ENCODE results near the gene MRPL38. TPM values are rescaled to one million over a fixed set of nuclear protein-coding genes. Genes with fewer than 3 reads are reported as not detected.

MRPL38 gene
- total RNA-seq = 104 and 105 TPM in 2 replicates

DNA sequence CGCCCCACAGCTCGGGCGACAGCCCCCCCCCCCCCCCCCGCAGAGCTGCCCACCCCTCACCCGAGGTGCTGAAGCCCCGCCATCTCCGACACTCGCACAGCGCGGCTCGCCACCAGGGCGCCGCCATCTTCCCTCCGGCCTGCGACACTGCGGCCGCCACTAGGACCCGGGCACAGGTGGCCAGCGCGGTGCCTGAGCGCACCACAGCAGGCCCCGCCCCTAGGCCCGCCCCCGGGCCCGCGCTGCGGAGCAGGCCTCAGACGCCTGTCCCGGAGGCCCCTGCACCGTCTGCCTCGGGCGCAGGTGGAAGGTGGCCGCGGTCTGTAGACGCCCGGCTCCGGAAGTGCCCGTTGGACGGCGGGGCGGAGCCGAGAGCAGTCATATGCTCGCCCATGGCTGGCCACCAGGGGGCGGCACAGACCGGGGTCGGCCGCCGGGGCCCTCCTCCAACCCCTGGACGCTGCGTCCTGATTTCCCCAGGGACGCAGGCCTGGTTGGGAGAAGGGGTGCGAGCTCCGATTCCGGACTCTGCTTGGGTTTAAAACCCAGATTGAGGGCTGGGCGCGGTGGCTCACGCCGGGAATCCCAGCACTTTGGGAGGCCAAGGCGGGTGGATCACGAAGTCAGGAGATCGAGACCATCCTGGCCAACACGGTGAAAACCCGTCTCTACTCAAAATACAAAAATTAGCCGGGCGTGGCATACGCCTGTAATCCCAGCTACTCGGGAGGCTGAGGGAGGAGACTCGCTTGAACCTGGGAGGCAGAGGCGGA lies at the start of gene MRPL38:
TSS of gene MRPL38 (minus strand) at position 136 of the 773 bp plus-strand sequence. CDS start at position 127, 9 bp downstream.
- intact Hi-C loops (cut with micrococcal nuclease) = loop anchor here (1.0 to 10.0 kb wide), 10 partner anchors 9 to 238 kb away; partner anchors contain the start of genes ACOX1, CDK3, FBF1 and GALR2

- intact Hi-C loops (cut with micrococcal nuclease) = no loop called here
Measured at GRCh38 chr17:75950855-75951554, 46.3 kb upstream of the MRPL38 start.

GRCh38 chr17:75950421-75950820 lies 45.7 kb upstream of the MRPL38 start:
- intact Hi-C loops (cut with micrococcal nuclease) = no loop called here

DNA sequence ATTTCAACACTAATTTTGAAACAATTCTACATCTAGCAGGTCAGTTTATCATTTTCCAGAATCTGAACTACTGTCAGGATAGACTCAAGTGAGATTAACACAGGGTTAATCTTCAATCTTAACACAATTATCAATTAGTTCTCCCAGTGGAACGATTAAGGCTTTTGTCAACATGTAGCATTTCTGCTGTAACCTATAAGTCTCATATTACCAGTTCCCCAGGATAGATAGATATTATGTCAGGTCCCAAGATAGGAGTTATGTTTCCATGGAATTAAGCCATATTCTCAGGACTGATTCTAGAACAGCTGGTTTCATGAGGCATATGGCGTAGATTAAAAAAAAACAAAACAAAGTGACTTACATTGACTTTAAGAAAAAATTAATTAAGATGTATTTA lies 40.5 kb upstream of the MRPL38 start:
- intact Hi-C loops (cut with micrococcal nuclease) = no loop called here

GRCh38 chr17:75943491-75943890 lies 38.8 kb upstream of the MRPL38 start:
- intact Hi-C loops (cut with micrococcal nuclease) = no loop called here

DNA sequence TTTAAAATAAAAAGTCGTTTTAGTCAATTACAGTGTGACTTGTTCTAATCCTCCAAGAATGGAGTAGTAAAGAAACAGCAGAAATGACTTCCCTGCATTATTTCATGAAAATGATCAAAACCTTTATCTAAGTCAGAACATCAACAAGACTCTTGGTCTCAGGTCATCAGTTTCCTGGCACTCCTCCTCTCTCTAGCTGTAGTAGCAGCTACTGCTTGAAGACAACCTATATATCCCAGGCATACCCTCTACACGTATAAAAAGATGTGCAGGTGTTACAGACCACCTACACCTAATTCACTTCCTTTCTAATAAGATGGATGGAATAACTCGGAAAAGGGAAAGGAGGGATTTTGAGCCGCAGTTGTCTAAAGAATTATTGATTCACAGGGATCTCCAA lies 37.8 kb upstream of the MRPL38 start:
- intact Hi-C loops (cut with micrococcal nuclease) = no loop called here

- intact Hi-C loops (cut with micrococcal nuclease) = loop anchor here (1.0 to 2.0 kb wide), 9 partner anchors 36 to 616 kb away; partner anchors contain the start of genes ACOX1, EXOC7, TEN1 and TRIM65
Measured at GRCh38 chr17:75941442-75941819, 36.7 kb upstream of the MRPL38 start.

GRCh38 chr17:75940727-75941441 lies 36.2 kb upstream of the MRPL38 start, which contains the start of gene FBF1:
Gene FBF1, minus strand, starts transcription at chr17:75941042. Its CDS starts 2,893 bp downstream, at chr17:75938149.
- intact Hi-C loops (cut with micrococcal nuclease) = loop anchor here (1.0 to 2.0 kb wide), 9 partner anchors 36 to 616 kb away; partner anchors contain the start of genes ACOX1, EXOC7, TEN1 and TRIM65

DNA sequence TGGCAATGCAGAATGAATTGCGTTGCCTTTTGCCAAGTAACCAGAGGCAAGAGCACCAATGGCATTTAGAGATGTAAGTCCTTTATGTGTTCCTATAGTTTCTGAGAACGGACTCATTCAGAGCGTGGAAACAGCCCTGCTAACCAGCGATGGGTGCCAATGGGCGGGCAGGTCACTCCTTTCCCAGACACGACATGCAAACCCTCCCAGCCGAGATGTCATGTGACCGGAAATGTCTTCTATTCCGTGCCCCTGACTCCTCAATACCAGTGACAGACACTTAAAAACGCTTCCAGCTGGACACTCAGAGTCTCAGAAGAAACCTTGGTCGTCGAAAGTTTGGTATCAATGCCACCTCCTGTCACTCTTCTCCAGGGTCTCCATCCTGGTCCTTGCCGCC lies 33.0 kb upstream of the MRPL38 start:
- intact Hi-C loops (cut with micrococcal nuclease) = no loop called here

DNA sequence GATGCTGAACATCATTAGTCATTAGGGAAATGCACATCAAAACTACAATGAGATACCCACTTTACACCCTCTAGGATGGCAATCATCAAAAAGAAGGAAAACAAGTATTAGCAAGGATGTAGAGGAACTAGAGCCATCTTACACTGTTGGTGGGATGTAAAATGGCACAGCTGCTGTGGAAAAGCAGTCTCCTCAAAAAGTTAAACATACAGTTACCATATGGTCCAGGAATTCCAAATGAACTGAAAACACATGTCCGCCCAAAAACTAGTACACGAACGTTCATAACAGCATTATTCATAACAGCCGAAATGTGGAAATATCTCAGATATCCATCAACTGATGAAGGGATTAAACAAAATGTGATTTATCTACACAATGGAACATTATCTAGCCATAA lies 29.1 kb upstream of the MRPL38 start:
- intact Hi-C loops (cut with micrococcal nuclease) = no loop called here

- intact Hi-C loops (cut with micrococcal nuclease) = no loop called here
Measured at GRCh38 chr17:75932852-75933251, 28.2 kb upstream of the MRPL38 start.

GRCh38 chr17:75931062-75931461 lies 26.4 kb upstream of the MRPL38 start:
- intact Hi-C loops (cut with micrococcal nuclease) = no loop called here

DNA sequence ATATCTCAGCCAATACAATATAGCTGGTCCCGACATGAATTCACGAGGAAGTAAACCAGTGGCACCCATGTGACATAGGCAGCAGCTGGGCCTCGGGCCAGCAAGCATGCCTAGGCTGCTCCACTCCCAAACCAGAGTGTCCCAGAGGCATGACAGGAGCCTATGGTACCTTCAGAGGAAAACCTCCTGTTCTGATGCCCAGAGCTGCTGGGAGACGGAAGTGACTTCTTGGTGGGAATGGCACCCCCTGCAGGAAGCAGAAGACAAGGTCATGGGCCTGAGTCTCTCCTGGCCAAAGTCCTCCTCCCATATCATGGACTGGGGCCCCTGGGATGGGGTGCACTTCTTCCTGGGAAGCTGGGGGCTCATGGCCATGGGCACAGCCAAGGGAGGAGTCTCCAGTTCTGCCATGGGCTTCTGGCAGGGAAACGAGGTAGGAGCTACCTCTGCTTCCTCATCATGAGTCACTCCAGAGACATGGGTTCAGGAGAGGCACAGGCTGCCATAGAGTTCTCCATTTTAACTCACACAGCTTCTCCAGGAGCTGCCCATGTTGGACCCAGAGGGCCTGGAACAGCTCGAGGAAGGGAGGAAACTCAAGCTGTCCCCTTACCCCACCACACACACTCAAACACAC lies 22.7 kb upstream of the MRPL38 start:
- intact Hi-C loops (cut with micrococcal nuclease) = no loop called here

- intact Hi-C loops (cut with micrococcal nuclease) = no loop called here
Measured at GRCh38 chr17:75926456-75926855, 21.8 kb upstream of the MRPL38 start.

GRCh38 chr17:75925912-75926311 lies 21.2 kb upstream of the MRPL38 start:
- intact Hi-C loops (cut with micrococcal nuclease) = no loop called here

GRCh38 chr17:75925103-75925502 lies 20.4 kb upstream of the MRPL38 start:
- intact Hi-C loops (cut with micrococcal nuclease) = no loop called here

GRCh38 chr17:75922963-75923874 lies 18.5 kb upstream of the MRPL38 start:
- intact Hi-C loops (cut with micrococcal nuclease) = no loop called here

GRCh38 chr17:75922173-75922961 lies 17.7 kb upstream of the MRPL38 start:
- intact Hi-C loops (cut with micrococcal nuclease) = no loop called here

- intact Hi-C loops (cut with micrococcal nuclease) = no loop called here
Measured at GRCh38 chr17:75921596-75921995, 16.9 kb upstream of the MRPL38 start.
